GM21717 (cell line): ENCODE results near the gene PCSK5.

Experiments used
- ATAC-seq: cut with Tn5 transposase; IDR thresholded peaks from one replicate; pipeline ENCODE4 v1.9.1; 2021; ENCODE audit warnings: mild to moderate bottlenecking, moderate library complexity; ENCODE audit not compliant: unreplicated experiment

PCSK5 gene

DNA sequence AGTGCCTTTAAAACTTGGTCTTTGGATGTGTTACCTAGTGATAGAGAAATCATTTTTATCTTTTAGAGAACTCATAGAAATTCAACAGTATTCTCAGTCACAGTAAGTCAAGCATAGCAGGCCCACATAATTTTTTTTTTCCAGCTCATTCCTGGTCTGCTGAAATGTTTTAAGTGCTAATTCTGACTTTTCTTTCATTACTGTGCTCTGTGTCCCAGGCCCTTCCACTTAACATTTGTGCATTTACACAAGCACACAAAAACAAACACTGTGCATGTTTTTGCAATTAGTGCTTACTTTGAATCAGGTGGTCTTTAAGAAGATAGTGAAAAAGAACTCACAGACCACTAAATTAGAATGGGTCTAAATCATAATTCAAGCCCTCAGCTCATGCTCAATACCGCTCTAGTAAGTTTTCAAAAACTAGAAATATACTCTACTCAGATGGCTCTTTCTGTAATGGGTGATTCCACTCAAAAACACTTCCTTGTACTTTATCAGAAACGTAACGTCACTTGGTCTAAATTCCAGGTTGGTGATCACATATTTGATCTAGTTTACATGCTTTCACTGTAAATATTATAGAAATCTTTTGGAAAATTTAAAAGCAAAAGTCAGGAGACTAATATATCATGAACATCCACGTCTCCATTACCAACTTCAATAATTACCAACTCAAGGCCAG lies 107.8 kb downstream of the PCSK5 start:
- ATAC-seq, result no peak

DNA sequence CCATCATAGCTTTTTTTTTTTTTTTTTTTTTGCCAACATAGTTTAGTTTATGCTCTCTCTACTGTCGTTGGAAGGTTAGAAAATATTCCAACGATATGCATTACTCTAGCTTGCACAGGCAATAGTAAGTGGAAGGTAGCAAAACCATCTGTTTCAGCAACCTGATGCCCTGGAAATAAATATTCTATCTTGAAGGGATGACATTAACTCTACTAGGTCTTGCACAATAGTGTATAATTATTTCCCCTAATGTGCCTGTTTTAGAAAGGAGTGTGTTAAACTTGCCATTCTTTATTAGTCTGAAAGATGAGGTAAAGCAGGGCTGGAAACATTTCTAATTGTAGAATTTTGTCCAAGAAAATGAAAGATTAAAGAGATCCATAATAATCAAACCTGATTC lies 111.0 kb downstream of the PCSK5 start:
- no peak for ATAC-seq

DNA sequence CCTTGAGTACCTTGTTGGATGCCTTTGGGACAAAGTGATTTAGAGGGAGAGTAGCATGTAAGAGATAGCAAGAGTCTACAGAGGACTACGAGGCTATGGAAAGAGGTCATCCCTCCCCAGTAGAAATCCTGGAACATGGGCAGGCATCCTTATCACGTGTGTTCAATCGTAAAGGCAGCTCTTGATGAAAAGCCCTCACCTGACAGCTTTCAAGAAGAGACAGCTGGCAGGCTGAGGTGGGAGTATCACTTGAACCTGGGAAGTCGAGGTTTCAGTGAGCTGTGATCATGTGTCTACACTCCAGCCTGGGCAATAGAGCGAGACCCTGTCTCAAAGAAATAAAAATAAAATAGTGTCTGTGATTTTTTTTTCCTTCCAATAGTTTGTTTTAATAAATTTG lies 112.6 kb downstream of the PCSK5 start:
- no peak for ATAC-seq

DNA sequence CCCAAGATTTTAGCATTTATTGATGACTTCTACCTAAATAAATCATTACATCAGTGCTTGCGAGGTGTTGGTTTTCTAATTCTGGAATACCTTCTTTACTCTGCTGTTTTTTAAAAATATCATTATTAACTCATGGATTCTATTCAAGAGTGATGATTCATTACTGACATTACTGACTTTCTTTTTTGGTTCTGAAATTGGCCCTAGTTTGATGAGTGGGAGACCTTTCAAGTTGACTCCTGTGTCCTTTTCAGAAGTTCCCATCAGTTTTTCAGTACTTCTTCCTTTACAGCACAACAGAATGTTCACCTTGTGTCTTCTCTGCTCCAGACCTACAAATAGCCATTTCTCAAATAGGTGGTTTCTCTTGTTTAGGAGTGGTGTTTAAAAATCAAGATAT lies 114.1 kb downstream of the PCSK5 start:
- ATAC-seq, result peak; percentile 76

DNA sequence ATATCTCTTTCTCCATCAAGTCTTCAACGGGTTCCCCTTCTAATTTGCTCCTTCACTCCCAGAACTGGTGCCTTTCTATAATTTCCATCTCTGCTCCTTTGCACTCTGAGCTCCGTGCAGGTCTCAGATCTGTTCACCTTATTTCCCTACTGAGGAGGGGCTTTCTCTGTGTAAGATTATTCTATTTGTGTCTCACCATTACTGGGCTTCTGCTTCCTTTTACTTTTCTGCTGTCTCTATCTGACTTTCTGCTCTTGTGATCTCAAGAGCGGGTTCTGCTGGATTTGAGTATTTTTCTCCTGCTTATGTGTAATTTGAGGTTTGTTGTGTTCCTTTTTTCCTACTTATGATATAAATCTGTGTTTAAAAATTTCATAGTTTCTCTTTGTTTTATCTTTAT lies 117.5 kb downstream of the PCSK5 start:
- no peak for ATAC-seq

DNA sequence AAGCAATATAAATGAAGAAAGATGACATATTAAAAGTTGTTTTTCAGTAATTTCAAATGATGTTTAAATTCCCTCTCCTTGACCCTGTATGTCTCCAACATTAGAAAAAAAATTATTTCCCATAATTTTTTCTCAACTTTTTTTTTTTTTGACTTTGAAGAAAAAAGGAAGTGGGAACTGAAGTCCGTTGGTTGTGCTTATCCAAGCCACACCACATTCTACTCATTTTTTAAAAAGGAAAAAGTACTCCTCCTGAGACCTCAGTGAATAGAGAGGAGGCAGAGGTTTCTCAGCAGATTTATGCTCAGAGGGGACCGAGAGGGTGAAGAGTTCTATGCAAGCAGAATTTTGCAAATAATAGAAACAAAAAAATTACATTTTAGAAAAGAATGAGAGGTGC lies 123.3 kb downstream of the PCSK5 start:
- ATAC-seq, result no peak

DNA sequence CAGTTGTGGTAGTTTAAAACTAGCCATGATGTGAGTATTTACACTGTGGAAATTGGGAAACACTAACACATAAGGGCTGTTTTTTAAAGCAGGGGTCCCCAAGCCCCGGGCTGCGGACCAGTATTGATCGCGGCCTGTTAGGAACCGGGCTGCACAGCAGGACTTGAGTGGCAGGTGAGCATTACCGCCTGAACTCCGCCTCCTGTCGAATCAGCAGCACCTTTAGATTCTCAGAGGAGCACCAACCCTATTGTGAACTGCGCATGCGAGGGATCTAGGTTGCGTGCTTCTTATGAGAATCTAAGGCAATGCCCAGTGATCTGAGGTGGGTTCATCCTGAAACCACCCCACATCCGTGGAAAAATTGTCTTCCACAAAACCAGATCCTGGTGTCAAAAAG lies 127.8 kb downstream of the PCSK5 start:
- no peak for ATAC-seq

DNA sequence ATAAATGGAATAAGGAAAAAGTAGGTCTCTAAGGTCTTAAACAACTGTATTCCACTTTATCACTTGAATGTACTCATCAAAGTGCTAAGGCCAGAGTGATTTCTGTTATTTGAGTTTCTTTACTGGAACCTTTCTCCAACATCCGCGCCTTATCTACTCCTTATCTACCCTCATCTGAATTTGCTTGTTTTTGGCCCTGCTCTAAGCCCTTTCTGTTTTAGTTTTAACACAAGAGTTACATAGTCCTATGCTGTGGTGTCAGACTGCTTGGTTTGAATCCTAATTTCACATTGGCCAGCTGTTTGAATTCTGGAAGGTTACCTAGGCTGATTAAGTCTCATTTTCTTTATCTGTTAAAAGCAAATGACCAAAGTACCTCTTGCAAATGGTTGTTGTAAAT lies 128.3 kb downstream of the PCSK5 start:
- ATAC-seq, result no peak

DNA sequence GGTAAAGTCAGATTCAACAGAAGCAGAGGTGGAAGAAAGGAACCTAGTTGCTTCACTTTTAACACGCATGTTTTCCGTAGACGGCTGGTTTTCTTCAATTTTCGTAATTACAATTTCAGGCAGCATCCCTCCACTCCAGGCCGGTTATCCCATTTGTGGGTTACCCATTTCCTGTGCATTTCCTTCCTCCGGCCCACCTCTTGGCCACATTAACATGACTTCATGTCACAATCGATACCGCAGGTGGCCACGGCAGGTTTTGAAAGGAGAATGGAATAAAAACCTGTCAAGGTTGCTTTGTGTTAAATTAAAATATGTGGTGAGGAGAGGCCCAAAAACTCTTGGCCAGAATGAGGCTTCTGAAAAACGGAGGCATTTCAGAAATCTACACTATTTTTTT lies 130.2 kb downstream of the PCSK5 start:
- ATAC-seq, result no peak

DNA sequence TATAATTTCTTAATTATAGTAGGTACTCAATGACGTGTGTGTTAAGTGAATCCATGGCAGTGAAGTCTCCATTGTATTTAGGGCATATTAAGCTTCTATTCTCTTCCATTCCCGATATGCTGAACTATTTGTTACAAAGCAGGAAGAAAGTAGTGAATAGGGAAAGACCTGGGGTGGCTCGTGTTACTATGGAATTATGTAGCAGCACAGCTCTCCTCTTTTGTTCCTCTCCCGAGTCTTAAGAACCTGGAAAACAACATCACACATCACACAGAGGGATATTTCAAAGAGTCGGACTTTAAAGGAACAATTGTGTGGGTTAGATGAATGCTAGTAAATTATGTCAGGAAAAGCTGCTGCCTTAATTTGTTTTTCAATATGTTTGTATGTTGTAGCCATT lies 131.8 kb downstream of the PCSK5 start:
- ATAC-seq, result no peak

DNA sequence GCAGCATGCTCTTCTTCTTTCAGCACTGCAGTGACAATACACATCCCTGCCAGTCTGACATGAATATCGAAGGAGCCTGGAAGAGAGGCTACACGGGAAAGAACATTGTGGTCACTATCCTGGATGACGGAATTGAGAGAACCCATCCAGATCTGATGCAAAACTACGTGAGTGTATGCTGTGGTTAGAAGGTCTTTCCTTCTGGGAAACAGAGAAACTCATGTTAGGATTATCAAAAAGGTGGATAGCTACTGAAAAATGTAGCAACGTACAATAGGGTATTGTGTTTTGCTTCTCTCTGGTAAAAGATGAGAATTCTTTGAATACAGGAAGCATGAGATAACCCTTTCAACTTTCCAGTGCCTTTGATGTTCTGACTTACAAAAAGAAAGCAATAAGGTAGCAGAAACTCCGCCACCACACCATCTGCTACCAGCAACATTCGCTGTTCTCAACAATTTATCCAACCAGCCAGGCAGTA lies 133.3 kb downstream of the PCSK5 start:
- no peak for ATAC-seq

DNA sequence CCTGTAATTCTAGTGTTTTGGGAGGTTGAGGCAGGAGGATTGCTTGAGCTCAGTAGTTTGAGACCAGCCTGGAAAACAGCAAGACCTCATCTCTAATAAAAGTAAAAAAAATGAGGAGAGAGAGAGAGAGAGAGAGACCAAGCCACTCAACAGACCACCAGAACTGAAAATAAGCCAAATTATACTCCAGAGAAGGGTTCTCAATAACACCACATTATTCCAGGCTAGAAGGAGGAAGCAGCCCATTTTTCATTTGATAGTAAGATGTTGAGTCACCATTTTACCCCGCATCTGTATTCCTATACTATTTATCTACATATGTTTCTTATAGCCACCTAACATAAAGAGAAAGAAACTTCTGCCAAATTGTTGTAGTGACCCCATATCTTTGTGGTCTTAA lies 134.8 kb downstream of the PCSK5 start:
- no peak for ATAC-seq

DNA sequence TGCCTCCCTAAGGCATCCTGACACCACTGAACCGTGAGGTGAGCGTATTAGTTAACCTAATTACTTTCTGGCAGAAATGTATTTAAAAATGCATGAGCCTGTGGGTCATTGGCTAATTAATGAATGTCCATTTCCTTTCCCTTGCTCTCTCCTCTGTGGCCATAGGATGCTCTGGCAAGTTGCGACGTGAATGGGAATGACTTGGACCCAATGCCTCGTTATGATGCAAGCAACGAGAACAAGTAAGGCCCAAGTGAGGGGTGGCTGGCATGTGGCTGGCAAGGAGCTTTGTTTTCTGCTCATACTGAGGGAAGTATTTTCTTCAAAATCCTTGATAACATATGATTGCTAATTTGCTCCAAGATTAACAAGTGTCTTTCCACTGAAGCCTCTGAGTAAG lies 136.3 kb downstream of the PCSK5 start:
- ATAC-seq, result no peak

DNA sequence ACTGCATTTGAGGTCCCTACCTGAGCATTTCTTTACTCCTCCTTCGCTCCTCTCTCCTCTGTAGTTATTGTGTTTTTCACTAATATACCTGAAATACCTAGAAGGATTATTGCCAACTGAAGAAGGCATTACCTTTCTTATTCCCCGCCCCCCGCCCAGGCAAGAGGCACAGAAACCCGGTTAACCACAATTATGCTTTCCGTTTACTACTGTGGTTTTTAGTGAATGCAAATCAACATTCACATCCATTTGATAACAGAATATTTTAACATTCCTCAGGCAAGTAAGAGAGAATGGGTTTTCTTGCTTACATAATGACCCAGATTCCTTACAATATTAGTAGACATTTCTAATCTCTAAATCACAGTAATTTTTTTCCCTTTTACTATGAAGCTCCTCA lies 136.9 kb downstream of the PCSK5 start:
- ATAC-seq, result no peak

DNA sequence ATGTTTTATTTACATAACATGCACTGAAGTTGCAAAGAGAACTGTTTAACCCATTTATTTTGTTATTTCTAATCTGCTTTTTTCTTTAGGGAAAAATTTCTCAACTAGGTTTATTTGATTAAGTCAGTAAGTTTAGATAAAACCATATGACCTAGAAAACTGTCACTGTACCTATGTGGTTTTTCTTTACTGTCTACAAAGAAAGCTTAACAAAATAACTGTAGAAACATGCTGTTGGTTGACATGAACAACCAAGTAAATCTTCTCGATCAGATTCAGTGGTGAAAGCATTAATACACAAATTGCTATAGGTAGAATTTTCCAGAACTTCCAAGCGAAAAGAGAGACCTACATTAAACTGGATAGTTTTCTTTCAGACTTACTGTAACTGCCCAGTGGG lies 137.4 kb downstream of the PCSK5 start:
- ATAC-seq, result no peak

DNA sequence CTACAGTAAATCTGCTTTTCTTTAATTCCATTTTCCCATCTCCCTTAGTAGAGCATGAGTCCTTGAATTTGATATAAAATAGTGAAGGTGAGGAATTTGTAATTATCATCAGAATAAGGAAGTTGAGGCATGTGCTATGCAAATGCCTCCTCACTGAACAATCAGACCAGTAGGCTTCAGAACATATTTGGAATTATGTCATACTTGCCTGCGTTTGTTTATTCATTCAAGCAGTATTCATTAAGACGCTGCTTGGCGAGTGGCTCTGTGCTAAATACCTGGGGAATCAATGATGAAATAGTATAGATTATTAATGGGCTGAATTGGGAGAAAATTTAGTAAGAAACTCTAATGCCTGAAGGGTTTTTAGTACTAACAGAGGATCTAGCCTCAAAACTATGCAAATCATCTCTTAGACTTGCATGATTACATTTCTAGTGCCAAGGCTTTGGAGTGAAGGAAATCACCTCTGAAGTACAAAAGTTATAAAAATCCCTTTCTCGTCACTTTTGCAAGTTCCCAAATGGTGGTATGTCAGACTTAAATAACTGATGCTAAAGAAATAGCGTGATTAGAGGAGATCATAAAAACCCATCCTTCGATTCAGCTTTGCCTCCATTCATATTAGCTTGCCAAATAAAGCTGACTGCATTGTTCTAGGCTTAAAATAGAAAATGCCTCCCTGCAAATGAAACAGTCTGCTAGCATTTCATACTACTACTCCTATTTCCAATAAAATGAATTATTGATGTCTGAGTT lies 141.7 kb downstream of the PCSK5 start:
- no peak for ATAC-seq

DNA sequence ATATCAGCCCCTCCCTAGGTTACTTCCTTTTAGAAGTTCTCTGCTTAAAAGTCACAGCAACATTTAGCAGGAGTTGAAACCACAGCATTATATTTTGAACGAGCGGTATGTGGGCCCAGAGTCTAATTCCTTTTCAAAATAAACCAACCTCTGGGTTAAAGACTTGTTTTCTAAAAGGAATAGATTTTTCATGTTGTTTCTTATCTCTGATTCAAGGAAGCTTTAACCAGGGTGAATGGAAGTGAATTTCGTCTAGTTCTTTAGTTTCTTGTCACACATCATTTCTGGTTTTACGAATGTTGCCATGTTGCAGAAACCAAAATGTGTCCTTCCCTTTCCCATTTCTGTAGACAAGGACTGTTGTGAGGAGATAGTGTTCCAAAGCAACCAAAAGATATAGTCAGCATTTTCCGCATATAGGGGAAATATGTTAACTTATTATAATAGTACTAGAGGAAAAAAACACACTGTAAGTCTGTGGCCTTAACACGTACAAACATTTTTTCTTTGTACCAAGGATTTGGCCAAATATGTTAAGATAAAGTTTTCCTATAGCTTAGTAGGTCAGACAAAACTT lies 142.4 kb downstream of the PCSK5 start:
- no peak for ATAC-seq

DNA sequence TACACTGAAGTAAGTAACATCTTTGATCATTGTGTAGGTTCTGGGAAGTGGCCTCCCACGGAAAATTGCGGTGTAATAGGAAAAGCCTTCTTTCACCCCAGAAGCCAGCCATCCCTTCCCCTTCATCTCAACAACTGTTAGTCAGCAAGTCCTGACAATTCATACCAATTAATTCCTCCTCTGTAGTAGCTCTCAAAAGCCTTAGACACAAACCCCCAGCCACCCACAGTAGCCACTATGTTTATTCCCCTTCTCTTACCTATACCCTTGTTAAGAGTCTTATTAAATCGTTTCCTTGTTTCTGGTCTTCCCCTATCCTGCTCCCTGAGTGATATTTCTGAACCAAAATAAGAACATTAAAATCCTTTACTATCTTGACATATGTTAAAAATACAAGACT lies 143.6 kb downstream of the PCSK5 start:
- ATAC-seq, result no peak

DNA sequence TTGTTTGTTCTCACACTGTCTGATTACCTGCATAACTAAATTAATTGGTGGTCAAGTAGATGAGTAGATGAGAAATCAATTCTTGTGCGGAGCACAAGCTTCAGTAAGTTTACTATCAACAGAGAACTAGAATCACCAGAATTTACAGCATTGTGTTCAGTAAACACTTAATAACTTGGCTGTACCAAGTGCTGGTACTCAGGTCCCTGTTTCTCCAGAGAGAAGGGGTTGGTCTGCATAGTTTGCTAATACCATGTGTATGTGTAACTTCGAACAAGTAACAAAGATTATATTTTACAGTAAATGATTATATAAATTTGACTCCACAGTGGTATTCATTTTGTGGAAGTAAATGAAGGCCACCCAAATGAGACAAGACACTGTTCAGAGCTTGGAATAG lies 146.3 kb downstream of the PCSK5 start:
- no peak for ATAC-seq

DNA sequence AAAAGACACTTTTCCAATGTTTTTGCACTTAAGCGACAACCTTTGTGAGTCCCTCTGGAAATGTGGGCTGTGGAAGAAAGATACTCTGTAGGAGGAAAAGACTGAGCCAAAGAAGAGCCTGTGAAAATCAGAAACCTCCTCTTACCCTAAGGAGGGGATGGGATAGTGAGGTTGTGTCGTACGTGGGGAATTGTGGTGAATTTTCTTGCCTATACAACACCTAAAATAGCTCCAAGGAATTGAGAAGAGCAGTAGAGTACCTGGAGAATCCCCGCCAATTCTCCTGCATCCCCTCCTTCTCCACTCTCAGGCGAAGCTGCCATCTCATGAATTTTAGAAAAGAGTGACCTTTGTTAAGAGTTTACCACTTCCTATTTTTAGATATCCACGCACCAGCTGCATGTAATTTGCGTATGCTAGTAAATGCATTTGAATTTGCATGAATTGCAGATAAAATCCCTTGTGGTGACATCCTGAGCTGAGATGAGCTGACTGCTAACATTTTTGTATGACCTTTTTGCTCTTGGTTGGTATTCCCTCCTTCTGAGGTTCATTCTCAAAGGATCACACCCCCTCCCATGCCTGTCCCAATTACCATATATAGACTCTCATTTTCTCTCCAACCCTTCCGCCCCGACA lies 147.2 kb downstream of the PCSK5 start:
- no peak for ATAC-seq

DNA sequence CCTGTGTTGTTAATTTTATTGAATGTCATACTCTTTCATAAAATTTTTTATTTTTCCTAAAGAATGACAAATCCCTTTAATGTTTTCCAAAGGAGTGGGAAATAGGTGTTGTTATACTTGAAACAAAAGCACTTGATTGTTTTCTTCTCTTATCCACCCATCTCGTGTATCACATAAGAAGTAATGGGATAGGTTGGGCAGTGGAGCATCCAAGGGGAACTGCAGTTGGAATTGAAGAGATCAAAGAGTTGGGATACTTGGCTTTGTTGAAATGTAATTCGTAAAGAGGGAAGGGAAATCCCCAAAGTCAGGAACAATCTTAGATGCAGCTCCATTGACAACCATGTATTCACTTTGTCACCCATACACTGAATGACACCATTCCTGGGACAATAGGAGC lies 148.0 kb downstream of the PCSK5 start:
- ATAC-seq, result no peak
